Kidney epithelial cell (primary cell): Measurements from ENCODE around the gene TAPBP. TPM values are rescaled to one million over a fixed set of nuclear protein-coding genes. Genes with fewer than 3 reads are reported as not detected.

ENCODE experiments used
- DNase-seq: peaks from one replicate; pipeline ENCODE4 v3.0.0-alpha.2; 2010; ENCODE audit warnings: low read depth
- H3K27me3 ChIP-seq: 2 replicates; pipeline ENCODE4 v1.6.0; 2011; ENCODE audit warnings: low read length; ENCODE audit not compliant: control insufficient read depth, insufficient read depth
- H3K36me3 ChIP-seq: 2 replicates; pipeline ENCODE4 v1.5.1; 2011; ENCODE audit warnings: low read length; ENCODE audit not compliant: control insufficient read depth, insufficient read depth
- H3K4me3 ChIP-seq: 2 replicates; pipeline ENCODE4 v1.5.1; 2011; ENCODE audit warnings: low read depth, mild to moderate bottlenecking, control low read depth, low read length
- total RNA-seq: library from RNA; depleted of rRNA; stranded (reverse); fragments of >200 nt; gene quantifications from 2 replicates; pipeline ENCODE4 v1.2.3, GENCODE V29; 2015
- TF ChIP-seq, protein P1 (sequence below): IDR thresholded peaks from 2 replicates; pipeline ENCODE4 v1.5.1; 2011; ENCODE audit warnings: mild to moderate bottlenecking, moderate library complexity, low read length, control low read depth, inconsistent platforms; ENCODE audit not compliant: insufficient read depth, poor library complexity, severe bottlenecking

The TAPBP gene
- total RNA-seq, 1 donor from 2014 or later = 214 TPM

DNA sequence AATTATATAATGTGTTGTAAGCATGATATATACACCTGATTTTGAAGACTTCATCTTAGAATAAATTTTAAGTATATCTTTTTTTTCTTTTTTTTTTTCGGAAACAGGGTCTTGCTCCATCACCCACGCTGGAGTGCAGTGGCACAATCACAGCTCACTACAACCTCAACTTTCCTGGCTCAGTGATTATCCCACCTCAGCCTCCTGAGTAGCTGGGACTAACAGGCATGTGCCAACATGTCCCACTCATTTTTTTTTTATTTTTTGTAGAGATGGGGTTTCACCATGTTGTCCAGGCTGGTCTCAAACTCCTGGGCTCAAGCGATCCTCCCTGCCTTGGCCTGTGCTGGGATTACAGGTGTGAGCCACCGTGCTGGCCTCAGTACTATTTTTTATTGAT lies 59.3 kb downstream of the TAPBP start:
- Histone ChIP-seq H3K4me3 (no peak overlapping the region), H3K36me3 (no peaks in the 10 kb centered on the region), H3K27me3 (no peaks in the 10 kb centered on the region)
- TF ChIP-seq, protein P1, sequence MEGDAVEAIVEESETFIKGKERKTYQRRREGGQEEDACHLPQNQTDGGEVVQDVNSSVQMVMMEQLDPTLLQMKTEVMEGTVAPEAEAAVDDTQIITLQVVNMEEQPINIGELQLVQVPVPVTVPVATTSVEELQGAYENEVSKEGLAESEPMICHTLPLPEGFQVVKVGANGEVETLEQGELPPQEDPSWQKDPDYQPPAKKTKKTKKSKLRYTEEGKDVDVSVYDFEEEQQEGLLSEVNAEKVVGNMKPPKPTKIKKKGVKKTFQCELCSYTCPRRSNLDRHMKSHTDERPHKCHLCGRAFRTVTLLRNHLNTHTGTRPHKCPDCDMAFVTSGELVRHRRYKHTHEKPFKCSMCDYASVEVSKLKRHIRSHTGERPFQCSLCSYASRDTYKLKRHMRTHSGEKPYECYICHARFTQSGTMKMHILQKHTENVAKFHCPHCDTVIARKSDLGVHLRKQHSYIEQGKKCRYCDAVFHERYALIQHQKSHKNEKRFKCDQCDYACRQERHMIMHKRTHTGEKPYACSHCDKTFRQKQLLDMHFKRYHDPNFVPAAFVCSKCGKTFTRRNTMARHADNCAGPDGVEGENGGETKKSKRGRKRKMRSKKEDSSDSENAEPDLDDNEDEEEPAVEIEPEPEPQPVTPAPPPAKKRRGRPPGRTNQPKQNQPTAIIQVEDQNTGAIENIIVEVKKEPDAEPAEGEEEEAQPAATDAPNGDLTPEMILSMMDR = no peak
- DNase-seq = no peak

DNA sequence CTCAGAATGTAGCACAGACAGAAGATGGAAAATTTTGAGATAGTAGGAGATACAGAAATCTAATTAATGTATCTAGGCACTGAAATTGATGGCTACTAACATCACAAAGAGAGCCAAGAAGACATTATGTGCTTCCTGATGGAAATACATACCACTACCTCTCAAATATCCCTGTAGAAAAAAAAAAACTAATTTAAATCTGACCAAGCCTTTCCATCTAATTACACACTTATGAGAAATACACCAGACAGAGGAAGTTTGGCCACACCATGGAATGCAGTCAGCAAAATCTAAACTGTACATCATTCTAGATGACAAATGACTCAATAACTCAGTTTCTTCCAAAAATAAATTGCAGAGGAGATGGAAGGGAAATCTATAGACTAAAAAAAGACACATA lies 61.1 kb downstream of the TAPBP start:
- H3K27me3 ChIP-seq = no peaks in the 10 kb centered on the region
- H3K4me3 ChIP-seq = no peak overlapping the region
- no peak for DNase-seq
- TF ChIP-seq, protein P1 = no peak
- no peaks in the 10 kb centered on the region for H3K36me3 ChIP-seq

DNA sequence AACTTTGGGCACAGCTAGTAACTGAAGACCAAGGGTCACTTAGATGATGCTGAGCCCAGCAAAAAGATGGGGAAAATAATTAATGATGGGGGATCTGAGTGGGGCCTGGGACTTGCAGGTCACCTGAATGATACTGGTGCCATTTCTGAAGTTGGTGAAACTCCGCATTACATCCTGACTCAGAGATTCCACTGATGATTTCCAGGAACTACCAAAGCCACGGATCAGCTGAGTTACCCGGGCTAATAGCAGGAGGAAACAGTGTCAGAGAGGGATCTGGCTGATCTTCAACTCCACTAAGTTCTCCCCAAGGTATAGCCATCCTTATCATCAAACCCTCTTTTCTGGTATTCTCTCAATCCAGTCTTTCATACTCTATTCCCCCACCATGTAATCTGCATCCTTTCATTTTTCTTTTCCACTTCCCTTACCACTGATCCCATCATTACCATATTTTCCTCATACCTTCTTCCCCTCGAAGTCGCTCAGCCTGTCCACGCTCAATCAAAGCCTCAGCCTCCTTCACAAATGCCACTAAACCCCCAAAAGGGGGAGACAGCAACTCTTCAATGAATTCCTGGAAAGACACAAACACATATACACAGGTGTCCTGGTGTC lies 62.4 kb downstream of the TAPBP start:
- no peak overlapping the region for H3K4me3 ChIP-seq
- H3K27me3 ChIP-seq = no peaks in the 10 kb centered on the region
- no peak for DNase-seq
- no peaks in the 10 kb centered on the region for H3K36me3 ChIP-seq
- TF ChIP-seq, protein P1 = no peak

DNA sequence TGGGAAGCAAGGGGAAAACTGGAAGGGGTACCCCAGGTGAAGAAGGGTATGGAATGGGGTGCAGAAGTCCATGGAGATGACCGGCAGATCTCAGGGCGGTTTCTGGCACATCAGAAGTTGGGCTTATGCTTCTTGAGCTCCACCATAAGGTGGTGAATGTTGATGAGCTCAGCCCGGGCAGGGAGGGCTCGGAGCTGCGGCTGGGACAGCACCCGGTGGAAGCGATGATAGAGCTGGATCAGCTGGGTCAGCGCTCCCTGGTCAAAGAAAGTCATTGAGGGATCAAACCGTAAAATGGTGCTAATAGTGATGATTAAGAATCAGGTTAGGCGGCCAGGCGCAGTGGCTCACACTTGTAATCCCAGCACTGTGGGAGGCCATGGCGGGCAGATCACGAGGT lies 63.1 kb downstream of the TAPBP start:
- DNase-seq = no peak
- no peaks in the 10 kb centered on the region for H3K27me3 ChIP-seq
- TF ChIP-seq, protein P1 = no peak
- no peaks in the 10 kb centered on the region for H3K36me3 ChIP-seq
- H3K4me3 ChIP-seq = no peak overlapping the region

DNA sequence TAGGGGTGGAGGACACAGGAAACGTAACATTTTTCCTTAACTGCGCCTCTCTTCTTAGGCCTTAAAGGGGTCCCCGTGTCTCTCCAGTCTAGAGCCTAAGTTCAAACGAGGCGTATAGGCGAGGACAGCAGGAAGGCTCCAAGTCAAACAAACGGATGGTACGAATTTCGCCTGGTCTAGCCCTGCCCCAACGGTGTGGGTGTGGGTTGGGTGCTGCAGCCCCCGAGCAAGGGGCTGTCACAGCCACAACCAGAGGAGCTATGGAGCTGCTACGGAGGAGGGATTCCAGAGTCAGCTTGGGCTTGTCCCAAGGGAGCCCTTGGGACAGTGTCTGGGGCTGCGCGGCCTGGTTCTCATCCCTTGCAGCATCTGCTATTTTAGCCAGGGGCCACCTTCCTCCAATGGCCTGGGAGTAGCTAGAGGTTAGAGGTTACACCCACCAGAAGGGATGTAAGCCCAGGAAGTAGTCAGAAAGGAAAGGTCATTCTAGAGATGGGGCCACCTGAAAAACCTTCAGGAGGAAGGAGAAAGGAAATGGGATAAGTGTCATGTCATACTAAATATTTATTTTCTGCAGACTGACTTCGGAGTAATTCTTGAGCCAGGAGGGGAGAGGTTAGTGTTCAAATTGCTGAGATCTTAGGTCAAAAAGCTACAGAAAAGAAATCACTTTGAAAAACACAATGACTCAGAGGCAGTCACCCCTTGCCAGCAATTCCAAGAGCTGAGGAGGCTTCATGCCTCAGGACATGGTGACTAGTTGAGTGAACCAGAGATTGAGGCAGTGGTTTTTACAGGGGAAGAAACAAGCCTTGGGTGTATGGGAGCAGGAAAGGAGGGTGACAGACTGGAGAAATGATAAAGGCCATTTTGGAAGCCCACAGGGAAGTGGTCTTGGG lies 63.9 kb downstream of the TAPBP start:
- DNase-seq = peak; percentile 62

More for the DNA sequence above, 63.9 kb downstream of the TAPBP start:
- no peaks in the 10 kb centered on the region for H3K27me3 ChIP-seq
- peak overlapping the region; percentile 49 for H3K4me3 ChIP-seq
- H3K36me3 ChIP-seq = no peaks in the 10 kb centered on the region
- TF ChIP-seq, protein P1 = no peak

Other genes with a start within 250 kb of the TAPBP start
- gene HLA-DPA1, start 240.4 kb downstream of the TAPBP start, total RNA-seq = 0.29 and 0.48 TPM in 2 replicates
- 5.5 and 7.6 TPM in 2 replicates for gene HLA-DPB1, start 238.1 kb downstream of the TAPBP start, total RNA-seq
- gene COL11A2, start 121.6 kb downstream of the TAPBP start, total RNA-seq = 0.14 and 0.38 TPM in 2 replicates
- gene RXRB, start 113.4 kb downstream of the TAPBP start, total RNA-seq = 24.4 and 24.9 TPM in 2 replicates
- 94.1 and 94.9 TPM in 2 replicates for gene SLC39A7, start 113.2 kb downstream of the TAPBP start, total RNA-seq
- 11.4 and 13.1 TPM in 2 replicates for gene HSD17B8, start 109.4 kb downstream of the TAPBP start, total RNA-seq
- 12.1 and 16.4 TPM in 2 replicates for gene RING1, start 105.6 kb downstream of the TAPBP start, total RNA-seq
- 32.3 and 56.1 TPM in 2 replicates for gene VPS52, start 42.2 kb downstream of the TAPBP start, total RNA-seq
- 6,267 and 7,360 TPM in 2 replicates for gene RPS18, start 42.0 kb downstream of the TAPBP start, total RNA-seq
- 1.4 and 2.5 TPM in 2 replicates for gene B3GALT4, start 37.0 kb downstream of the TAPBP start, total RNA-seq
- 53.2 and 70.5 TPM in 2 replicates for gene WDR46, start 24.8 kb downstream of the TAPBP start, total RNA-seq
- 42.9 and 51.4 TPM in 2 replicates for gene PFDN6, start 24.5 kb downstream of the TAPBP start, total RNA-seq
- 42.3 and 45.5 TPM in 2 replicates for gene RGL2, start 15.1 kb downstream of the TAPBP start, total RNA-seq
- 17.5 and 18.4 TPM in 2 replicates for gene ZBTB22, start 3.7 kb upstream of the TAPBP start, total RNA-seq
- gene DAXX, start 8.9 kb upstream of the TAPBP start, total RNA-seq = 44.4 and 53.7 TPM in 2 replicates
- gene KIFC1, start 77.7 kb upstream of the TAPBP start, total RNA-seq = 8.4 and 10.3 TPM in 2 replicates
- gene PHF1, start 96.9 kb upstream of the TAPBP start, total RNA-seq = 27.9 and 28.0 TPM in 2 replicates
- 226 and 227 TPM in 2 replicates for gene CUTA, start 104.0 kb upstream of the TAPBP start, total RNA-seq
- gene SYNGAP1, start 106.0 kb upstream of the TAPBP start, total RNA-seq = 3.3 and 4.2 TPM in 2 replicates
- gene ZBTB9, start 140.5 kb upstream of the TAPBP start, total RNA-seq = 7.4 and 7.6 TPM in 2 replicates